H9 (cell line): ENCODE data around the gene PRG2. TPM values are rescaled to one million over a fixed set of nuclear protein-coding genes. Genes with fewer than 3 reads are reported as not detected.

Experiments
- DNase-seq: peaks from one replicate; pipeline ENCODE4 v3.0.0-alpha.2; 2017
- H2AFZ ChIP-seq: one replicate; pipeline ENCODE4 v1.6.1; 2013; ENCODE audit warnings: mild to moderate bottlenecking, low read length, control low read depth, moderate library complexity
- H2AK5ac ChIP-seq: 2 replicates; pipeline ENCODE4 v1.6.1; 2013; ENCODE audit warnings: low read length, control low read depth, mixed read lengths; ENCODE audit not compliant: insufficient read length
- H2BK120ac ChIP-seq: one replicate; pipeline ENCODE4 v1.6.1; 2013; ENCODE audit warnings: low read depth, mild to moderate bottlenecking, low read length, control low read depth, inconsistent platforms; ENCODE audit not compliant: poor library complexity, severe bottlenecking
- H2BK12ac ChIP-seq: 2 replicates; pipeline ENCODE4 v1.6.1; 2013; ENCODE audit warnings: low read length, control low read depth, mixed read lengths, low read depth; ENCODE audit not compliant: insufficient read length
- H2BK15ac ChIP-seq: 2 replicates; pipeline ENCODE4 v1.6.1; 2013; ENCODE audit warnings: low read depth, low read length, control low read depth
- H2BK20ac ChIP-seq: one replicate; pipeline ENCODE4 v1.6.1; 2013; ENCODE audit warnings: low read depth, mild to moderate bottlenecking, low read length, control low read depth, inconsistent platforms; ENCODE audit not compliant: poor library complexity, severe bottlenecking
- H2BK5ac ChIP-seq: 2 replicates; pipeline ENCODE4 v1.6.1; 2013; ENCODE audit warnings: low read length, control low read depth, mixed read lengths; ENCODE audit not compliant: insufficient read length
- H3K14ac ChIP-seq: 2 replicates; pipeline ENCODE4 v1.6.1; 2013; ENCODE audit warnings: low read length, control low read depth; ENCODE audit not compliant: insufficient read depth
- H3K18ac ChIP-seq: 2 replicates; pipeline ENCODE4 v1.6.1; 2013; ENCODE audit warnings: low read depth, mild to moderate bottlenecking, mixed read lengths, low read length, control low read depth; ENCODE audit not compliant: insufficient read length
- H3K23ac ChIP-seq: 2 replicates; pipeline ENCODE4 v1.6.1; 2013; ENCODE audit warnings: low read length, control low read depth, mixed read lengths, low read depth; ENCODE audit not compliant: insufficient read length
- H3K23me2 ChIP-seq: 2 replicates; pipeline ENCODE4 v1.6.1; 2013; ENCODE audit warnings: low read depth, mild to moderate bottlenecking, mixed read lengths, low read length, control low read depth; ENCODE audit not compliant: insufficient read length, poor library complexity, severe bottlenecking
- H3K27ac ChIP-seq: 2 replicates; pipeline ENCODE4 v1.5.1; 2013; ENCODE audit warnings: low read length, control low read depth, mixed read lengths, low read depth; ENCODE audit not compliant: insufficient read length
- H3K27me3 ChIP-seq: 2 replicates; pipeline ENCODE4 v1.6.1; 2013; ENCODE audit warnings: low read length, control low read depth, inconsistent platforms; ENCODE audit not compliant: insufficient read depth
- H3K4ac ChIP-seq: 2 replicates; pipeline ENCODE4 v1.6.1; 2013; ENCODE audit warnings: low read depth, mild to moderate bottlenecking, control low read depth, inconsistent platforms, low read length, moderate library complexity
- H3K4me1 ChIP-seq: 2 replicates; pipeline ENCODE4 v1.6.1; 2013; ENCODE audit warnings: low read length, control low read depth, inconsistent platforms; ENCODE audit not compliant: insufficient read depth
- H3K4me2 ChIP-seq: 2 replicates; pipeline ENCODE4 v1.6.1; 2013; ENCODE audit warnings: low read length, control low read depth, mixed read lengths; ENCODE audit not compliant: insufficient read length, insufficient read depth
- H3K56ac ChIP-seq: 2 replicates; pipeline ENCODE4 v1.6.1; 2013; ENCODE audit warnings: low read depth, mild to moderate bottlenecking, mixed read lengths, low read length, control low read depth; ENCODE audit not compliant: insufficient read length
- H3K79me1 ChIP-seq: 2 replicates; pipeline ENCODE4 v1.6.1; 2013; ENCODE audit warnings: low read depth, mild to moderate bottlenecking, moderate library complexity, low read length, control low read depth, inconsistent platforms; ENCODE audit not compliant: insufficient read depth, poor library complexity, severe bottlenecking
- H3K79me2 ChIP-seq: 2 replicates; pipeline ENCODE4 v1.6.1; 2013; ENCODE audit warnings: low read length, control low read depth, inconsistent platforms; ENCODE audit not compliant: insufficient read depth
- H3K9ac ChIP-seq: 2 replicates; pipeline ENCODE4 v1.6.1; 2013; ENCODE audit warnings: low read length, control low read depth, mixed read lengths; ENCODE audit not compliant: insufficient read length; ENCODE audit errors: extremely low read depth
- H3K9me3 ChIP-seq: one replicate; pipeline ENCODE4 v1.6.1; 2013; ENCODE audit warnings: low read depth, low read length, inconsistent platforms; ENCODE audit not compliant: control insufficient read depth
- H3T11ph ChIP-seq: one replicate; pipeline ENCODE4 v1.6.1; 2013; ENCODE audit warnings: mild to moderate bottlenecking, low read length, control low read depth, inconsistent platforms
- H4K20me1 ChIP-seq: one replicate; pipeline ENCODE4 v1.6.1; 2013; ENCODE audit not compliant: control insufficient read depth, insufficient read length, insufficient read depth
- H4K5ac ChIP-seq: 2 replicates; pipeline ENCODE4 v1.6.1; 2013; ENCODE audit warnings: low read depth, mild to moderate bottlenecking, mixed read lengths, low read length, control low read depth; ENCODE audit not compliant: insufficient read length
- H4K8ac ChIP-seq: replicated peaks from 2 replicates; pipeline ENCODE4 v1.6.1; 2013; ENCODE audit warnings: low read length, control low read depth, mixed read lengths, low read depth; ENCODE audit not compliant: insufficient read length
- H4K91ac ChIP-seq: 2 replicates; pipeline ENCODE4 v1.6.1; 2013; ENCODE audit warnings: low read depth, mild to moderate bottlenecking, moderate library complexity, mixed read lengths, low read length, control low read depth; ENCODE audit not compliant: insufficient read length
- H3K27ac Mint-ChIP-seq, 3 experiments: 2 replicates in 2 of 3; 3 replicates in 1 of 3; pipeline ENCODE4 v1.8.0; 2020 to 2021; ENCODE audit warnings: mixed read lengths in 3 of 3, mild to moderate bottlenecking in 1 of 3, moderate library complexity in 1 of 3
- H3K27me3 Mint-ChIP-seq: 2 replicates; pipeline ENCODE4 v1.8.0; 2021; ENCODE audit warnings: low read depth, mild to moderate bottlenecking, moderate library complexity, mixed read lengths
- H3K36me3 Mint-ChIP-seq, 3 experiments: 2 replicates in 2 of 3; 3 replicates in 1 of 3; pipeline ENCODE4 v1.8.0; 2020 to 2021; ENCODE audit warnings: low read depth in 3 of 3, mixed read lengths in 3 of 3; ENCODE audit not compliant: insufficient read depth in 1 of 3
- H3K4me1 Mint-ChIP-seq, 2 experiments: 2 replicates each; pipeline ENCODE4 v1.8.0; 2020; ENCODE audit warnings: mixed read lengths in 2 of 2
- H3K4me3 Mint-ChIP-seq, 2 experiments: 2 replicates in 1 of 2; 3 replicates in 1 of 2; pipeline ENCODE4 v1.8.0; 2020 to 2021; ENCODE audit warnings: mild to moderate bottlenecking in 2 of 2, mixed read lengths in 2 of 2, moderate library complexity in 1 of 2
- H3K9me3 Mint-ChIP-seq, 2 experiments: 2 replicates in 1 of 2; 3 replicates in 1 of 2; pipeline ENCODE4 v1.8.0; 2020; ENCODE audit warnings: mild to moderate bottlenecking in 2 of 2, mixed read lengths in 2 of 2, moderate library complexity in 1 of 2
- WGBS: extraction: QIAGEN DNeasy Blood & Tissue Kit; methylation state at CpG from one replicate; pipeline ENCODE4 v1.1.7; 2013; ENCODE audit warnings: missing lambda C conversion rate, low lambda C conversion rate, mixed read lengths; ENCODE audit not compliant: insufficient read length; ENCODE audit errors: extremely low coverage; 5-methylcytosine and 5-hydroxymethylcytosine counted together
- total RNA-seq: library from RNA; stranded (reverse); gene quantifications from 2 replicates; pipeline ENCODE4 v1.2.1, GENCODE V29; 2021
- TF ChIP-seq, protein P1 (sequence below): fragments of 200-600 bp; sonication (generic); conservative IDR thresholded peaks from 3 replicates; pipeline ENCODE4 v1.8.0; 2021; ENCODE audit warnings: antibody characterized with exemption, mild to moderate bottlenecking

PRG2 gene
- total RNA-seq, 1 experiment from 2014 or later, result not detected

DNA sequence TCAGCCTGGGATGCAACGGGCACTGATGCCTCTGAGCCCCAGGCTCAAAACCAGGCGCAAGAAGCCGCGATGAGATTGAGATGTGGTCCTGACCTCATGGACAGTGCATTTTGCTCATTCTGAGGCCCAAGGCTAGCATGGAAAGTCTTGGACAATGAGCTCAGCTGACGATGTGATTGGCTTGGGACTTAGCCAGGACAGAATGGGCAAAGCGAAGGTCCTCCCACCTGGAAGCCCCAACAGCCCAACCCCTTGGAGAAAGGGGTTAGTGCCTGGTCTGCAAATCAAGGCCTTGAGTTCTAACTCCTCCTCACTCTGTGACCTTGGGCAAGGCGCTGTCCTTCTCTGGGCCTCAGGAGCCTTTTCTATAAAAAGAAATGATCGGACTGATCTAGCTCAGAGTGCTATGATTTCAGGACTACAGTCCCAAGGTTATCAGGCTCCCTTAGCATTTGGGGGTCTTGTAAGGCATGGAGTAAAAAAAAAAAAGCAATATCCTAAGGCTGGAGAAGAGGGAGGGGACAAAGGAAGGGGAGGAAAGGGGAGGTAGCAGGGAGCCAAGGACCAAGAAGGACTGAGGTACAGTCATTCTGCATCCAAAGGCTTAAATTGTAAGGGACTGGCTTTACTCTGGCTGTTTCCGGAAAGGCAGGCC is 33.8 kb upstream of the PRG2 start:
- no peak overlapping the region for H3K14ac ChIP-seq
- H2BK15ac ChIP-seq, result no peak overlapping the region
- H2BK12ac ChIP-seq, result no peak overlapping the region
- no peaks in the 10 kb centered on the region for H3K79me2 ChIP-seq
- H3K9ac ChIP-seq, result no peak overlapping the region
- Mint-ChIP-seq H3K27me3 (peaks cover 34% of the 10 kb centered on the region), H3K27ac (no peak overlapping the region), H3K4me1 (peaks cover 23 to 32% of the 10 kb centered on the region in 2 experiments), H3K4me3 (no peak overlapping the region; a peak in 2 of 5 replicates), H3K9me3 (no peaks in the 10 kb centered on the region), H3K36me3 (peaks cover 11 to 23% (median 21%) of the 10 kb centered on the region in 3 experiments)
- no peak overlapping the region for H3K18ac ChIP-seq
- no peaks in the 10 kb centered on the region for H4K20me1 ChIP-seq
- no peak overlapping the region for H4K91ac ChIP-seq
- WGBS, result no CpG with 5 or more reads among the region's 9 CpGs
- no peaks in the 10 kb centered on the region for H3K79me1 ChIP-seq
- H3K4ac ChIP-seq, result no peak overlapping the region
- H3K27ac ChIP-seq, result no peak overlapping the region
- no peak overlapping the region for H2BK5ac ChIP-seq
- H2AK5ac ChIP-seq, result no peak overlapping the region
- no peaks in the 10 kb centered on the region for H3K9me3 ChIP-seq
- H2BK120ac ChIP-seq, result no peak overlapping the region
- DNase-seq, result no peak
- no peak overlapping the region for H3K56ac ChIP-seq
- H3K4me1 ChIP-seq, result peaks cover 2% of the 10 kb centered on the region; the same call in 1 of the 2 replicates
- no peak overlapping the region for H2BK20ac ChIP-seq
- no peak overlapping the region for H3K23ac ChIP-seq
- H3K23me2 ChIP-seq, result peaks cover 6% of the 10 kb centered on the region
- TF ChIP-seq, protein P1, sequence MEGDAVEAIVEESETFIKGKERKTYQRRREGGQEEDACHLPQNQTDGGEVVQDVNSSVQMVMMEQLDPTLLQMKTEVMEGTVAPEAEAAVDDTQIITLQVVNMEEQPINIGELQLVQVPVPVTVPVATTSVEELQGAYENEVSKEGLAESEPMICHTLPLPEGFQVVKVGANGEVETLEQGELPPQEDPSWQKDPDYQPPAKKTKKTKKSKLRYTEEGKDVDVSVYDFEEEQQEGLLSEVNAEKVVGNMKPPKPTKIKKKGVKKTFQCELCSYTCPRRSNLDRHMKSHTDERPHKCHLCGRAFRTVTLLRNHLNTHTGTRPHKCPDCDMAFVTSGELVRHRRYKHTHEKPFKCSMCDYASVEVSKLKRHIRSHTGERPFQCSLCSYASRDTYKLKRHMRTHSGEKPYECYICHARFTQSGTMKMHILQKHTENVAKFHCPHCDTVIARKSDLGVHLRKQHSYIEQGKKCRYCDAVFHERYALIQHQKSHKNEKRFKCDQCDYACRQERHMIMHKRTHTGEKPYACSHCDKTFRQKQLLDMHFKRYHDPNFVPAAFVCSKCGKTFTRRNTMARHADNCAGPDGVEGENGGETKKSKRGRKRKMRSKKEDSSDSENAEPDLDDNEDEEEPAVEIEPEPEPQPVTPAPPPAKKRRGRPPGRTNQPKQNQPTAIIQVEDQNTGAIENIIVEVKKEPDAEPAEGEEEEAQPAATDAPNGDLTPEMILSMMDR, result no peak
- no peak overlapping the region for H4K8ac ChIP-seq
- no peaks in the 10 kb centered on the region; the same call in 1 of the 2 replicates for H3K27me3 ChIP-seq
- no peak overlapping the region for H3T11ph ChIP-seq
- no peak overlapping the region for H2AFZ ChIP-seq
- H3K4me2 ChIP-seq, result no peak overlapping the region
- no peak overlapping the region for H4K5ac ChIP-seq
